Measurements from ENCODE around the gene OR52E2. TPM values are rescaled to one million over a fixed set of nuclear protein-coding genes. Genes with fewer than 3 reads are reported as not detected.
"Not testable (repeated sequence)": the region's sequence is repeated elsewhere in the genome, so short reads cannot be mapped to it uniquely, and the experiment has no call there.

Gene OR52E2
- not detected for polyA plus RNA-seq (ENCODE audit: insufficient read length in 4 of 4)

GRCh38 chr11:5059391-5059790 is at the start of gene OR52E2:
TSS of gene OR52E2 (minus strand) at chr11:5059627. CDS start at chr11:5059627, 0 bp downstream.
- no peak for DNase-seq (ENCODE audit: low read depth in 4 of 4, low spot score in 3 of 4)

- DNase-seq (ENCODE audit: low read depth in 4 of 4, low spot score in 3 of 4) = no peak
These were observed 47.9 kb upstream of the OR52E2 start for GRCh38 chr11:5107285-5107684.

GRCh38 chr11:5103066-5103465 is 43.6 kb upstream of the OR52E2 start:
- no peak for DNase-seq (ENCODE audit: low read depth in 4 of 4, low spot score in 3 of 4)

- no peak for DNase-seq (ENCODE audit: low read depth in 4 of 4, low spot score in 3 of 4)
These were observed 42.8 kb upstream of the OR52E2 start for GRCh38 chr11:5102246-5102645.

- no peak for DNase-seq (ENCODE audit: low read depth in 4 of 4, low spot score in 3 of 4)
These were observed 36.6 kb upstream of the OR52E2 start for GRCh38 chr11:5096011-5096410.

GRCh38 chr11:5092821-5093585 is 33.6 kb upstream of the OR52E2 start:
- no peak for DNase-seq (ENCODE audit: low read depth in 4 of 4, low spot score in 3 of 4)

- no peak for DNase-seq (ENCODE audit: low read depth in 4 of 4, low spot score in 3 of 4)
These were observed 31.2 kb upstream of the OR52E2 start for GRCh38 chr11:5090668-5091067.

- DNase-seq (ENCODE audit: low read depth in 4 of 4, low spot score in 3 of 4) = no peak
These were observed 29.1 kb upstream of the OR52E2 start for GRCh38 chr11:5088556-5088955.

GRCh38 chr11:5083602-5084001 is 24.2 kb upstream of the OR52E2 start:
- no peak for DNase-seq (ENCODE audit: low read depth in 4 of 4, low spot score in 3 of 4)

DNA sequence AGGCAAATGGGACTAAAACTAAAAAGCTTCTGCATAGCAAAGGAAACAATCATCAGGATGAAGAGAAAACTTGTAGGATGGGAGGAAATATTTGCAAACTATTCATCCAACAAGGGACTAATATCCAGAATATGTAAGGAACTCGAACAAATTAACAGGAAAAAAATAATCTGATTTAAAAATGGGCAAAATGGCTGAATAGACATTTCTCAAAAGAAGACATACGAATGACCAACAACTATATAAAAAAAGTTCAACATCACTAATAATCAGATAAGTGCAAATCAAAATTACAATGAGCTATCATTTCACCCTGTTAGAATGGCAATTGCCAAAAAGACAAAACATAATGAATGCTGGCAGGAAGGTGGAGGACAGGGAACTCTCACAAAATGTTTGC is 22.0 kb upstream of the OR52E2 start:
- DNase-seq (ENCODE audit: low read depth in 4 of 4, low spot score in 3 of 4) = no peak

- no peak for DNase-seq (ENCODE audit: low read depth in 4 of 4, low spot score in 3 of 4)
These were observed 12.4 kb upstream of the OR52E2 start for GRCh38 chr11:5071799-5072198.

DNA sequence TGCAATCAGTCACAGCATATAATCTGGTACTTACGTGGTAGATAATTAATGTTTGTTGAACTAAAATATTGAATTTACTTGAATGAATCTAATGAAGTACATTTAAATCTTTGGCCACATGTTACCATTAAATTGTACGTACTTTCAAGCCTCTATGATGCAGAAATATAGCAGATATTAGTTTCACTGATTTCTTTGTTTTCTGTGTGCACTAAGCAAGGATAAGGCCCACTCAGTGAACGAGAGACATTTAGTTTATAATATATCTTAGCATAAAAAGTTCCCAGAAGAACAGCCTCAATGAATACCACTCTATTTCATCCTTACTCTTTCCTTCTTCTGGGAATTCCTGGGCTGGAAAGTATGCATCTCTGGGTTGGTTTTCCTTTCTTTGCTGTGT is 9.8 kb upstream of the OR52E2 start, which contains the start of gene OR52E1:
OR52E1 (plus strand) TSS at position 301 of the 400 bp plus-strand sequence.
- DNase-seq (ENCODE audit: low read depth in 4 of 4, low spot score in 3 of 4) = no peak

DNA sequence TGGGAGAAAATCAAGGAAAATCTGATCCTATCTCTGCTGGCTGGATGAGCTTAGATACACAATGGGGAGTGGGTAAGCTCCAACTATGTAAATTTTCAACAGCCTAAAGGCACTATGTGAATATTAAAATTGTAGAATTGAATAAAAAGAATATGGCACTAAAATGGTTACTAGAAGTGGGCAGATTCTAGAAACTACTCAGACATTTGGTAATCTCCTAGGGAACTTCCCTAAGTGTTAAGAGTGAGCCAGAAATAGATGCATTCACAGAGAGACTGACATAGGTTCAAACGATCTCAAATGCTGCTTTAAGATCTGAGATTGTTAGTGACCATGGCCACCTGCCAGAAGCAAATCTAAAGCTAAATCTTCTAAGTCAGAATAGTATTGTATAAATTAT is 5.6 kb upstream of the OR52E2 start:
- no peak for DNase-seq (ENCODE audit: low read depth in 4 of 4, low spot score in 3 of 4)

GRCh38 chr11:5058679-5059078 is 748 bp downstream of the OR52E2 start:
- DNase-seq (ENCODE audit: low read depth in 4 of 4, low spot score in 3 of 4) = not testable (repeated sequence)

DNA sequence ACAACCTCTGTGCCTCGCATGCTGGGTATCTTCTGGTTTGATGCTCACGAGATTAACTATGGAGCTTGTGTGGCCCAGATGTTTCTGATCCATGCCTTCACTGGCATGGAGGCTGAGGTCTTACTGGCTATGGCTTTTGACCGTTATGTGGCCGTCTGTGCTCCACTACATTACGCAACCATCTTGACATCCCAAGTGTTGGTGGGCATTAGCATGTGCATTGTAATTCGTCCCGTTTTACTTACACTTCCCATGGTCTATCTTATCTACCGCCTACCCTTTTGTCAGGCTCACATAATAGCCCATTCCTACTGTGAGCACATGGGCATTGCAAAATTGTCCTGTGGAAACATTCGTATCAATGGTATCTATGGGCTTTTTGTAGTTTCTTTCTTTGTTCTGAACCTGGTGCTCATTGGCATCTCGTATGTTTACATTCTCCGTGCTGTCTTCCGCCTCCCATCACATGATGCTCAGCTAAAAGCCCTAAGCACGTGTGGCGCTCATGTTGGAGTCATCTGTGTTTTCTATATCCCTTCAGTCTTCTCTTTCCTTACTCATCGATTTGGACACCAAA is 12.6 kb downstream of the OR52E2 start:
- DNase-seq (ENCODE audit: low read depth in 4 of 4, low spot score in 3 of 4) = no peak

DNA sequence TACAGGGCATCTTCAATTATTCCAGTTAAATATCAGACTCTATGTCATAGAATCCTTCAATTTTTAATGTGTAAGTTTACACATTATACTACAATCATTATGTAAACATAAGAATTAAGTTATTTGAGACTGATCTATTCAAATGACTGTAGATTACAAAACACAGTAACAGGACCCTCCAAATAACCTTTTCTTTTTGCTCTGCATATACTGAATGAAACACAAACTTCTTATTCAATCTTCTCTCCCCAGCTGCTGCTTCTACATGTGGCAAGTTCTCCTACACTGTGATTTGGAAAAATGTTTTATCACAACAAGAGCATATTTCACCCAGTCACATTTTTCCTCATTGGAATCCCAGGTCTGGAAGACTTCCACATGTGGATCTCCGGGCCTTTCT is 13.2 kb downstream of the OR52E2 start, which contains the start of gene OR52J3:
OR52J3 (plus strand) TSS at position 301 of the 400 bp plus-strand sequence; CDS start at position 301, 0 bp downstream.
- DNase-seq (ENCODE audit: low read depth in 4 of 4, low spot score in 3 of 4) = no peak

DNA sequence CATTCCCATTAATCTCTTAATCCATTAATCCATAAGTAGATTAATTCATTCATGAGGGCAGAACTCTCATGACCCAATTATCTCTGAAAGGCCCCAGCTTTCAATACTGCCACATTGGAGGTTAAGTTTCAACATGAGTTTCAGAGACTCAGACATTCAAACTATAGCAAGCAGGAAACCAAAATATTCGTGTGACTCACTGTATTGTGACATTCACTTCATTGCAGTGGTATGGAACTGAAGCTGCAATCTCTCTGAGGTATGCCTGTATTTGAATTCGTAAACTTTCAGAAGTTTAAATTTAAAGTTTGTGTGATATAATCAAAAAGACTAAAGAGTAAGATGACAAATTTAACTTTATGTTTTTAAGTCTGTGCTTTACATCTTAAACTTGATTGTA is 16.0 kb downstream of the OR52E2 start:
- DNase-seq (ENCODE audit: low read depth in 4 of 4, low spot score in 3 of 4) = no peak

DNA sequence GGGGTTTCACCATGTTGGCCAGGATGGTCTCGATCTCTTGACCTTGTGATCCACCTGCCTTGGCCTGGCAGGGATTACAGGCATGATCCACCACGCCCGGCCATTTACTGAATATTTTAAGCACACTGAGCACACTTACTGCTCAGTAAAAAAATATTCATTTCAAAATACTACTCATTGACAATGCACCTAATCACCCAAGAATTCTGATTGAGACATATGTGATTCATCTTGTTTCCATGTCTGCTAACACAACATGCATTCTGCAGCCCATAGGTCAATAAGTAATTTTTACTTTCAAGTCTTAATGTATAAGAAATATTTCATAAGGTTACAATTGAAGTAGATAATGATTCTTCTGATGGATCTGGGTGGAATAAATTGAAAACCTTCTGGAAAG is 17.3 kb downstream of the OR52E2 start:
- no peak for DNase-seq (ENCODE audit: low read depth in 4 of 4, low spot score in 3 of 4)

GRCh38 chr11:5040876-5041275 is 18.6 kb downstream of the OR52E2 start:
- DNase-seq (ENCODE audit: low read depth in 4 of 4, low spot score in 3 of 4) = no peak

DNA sequence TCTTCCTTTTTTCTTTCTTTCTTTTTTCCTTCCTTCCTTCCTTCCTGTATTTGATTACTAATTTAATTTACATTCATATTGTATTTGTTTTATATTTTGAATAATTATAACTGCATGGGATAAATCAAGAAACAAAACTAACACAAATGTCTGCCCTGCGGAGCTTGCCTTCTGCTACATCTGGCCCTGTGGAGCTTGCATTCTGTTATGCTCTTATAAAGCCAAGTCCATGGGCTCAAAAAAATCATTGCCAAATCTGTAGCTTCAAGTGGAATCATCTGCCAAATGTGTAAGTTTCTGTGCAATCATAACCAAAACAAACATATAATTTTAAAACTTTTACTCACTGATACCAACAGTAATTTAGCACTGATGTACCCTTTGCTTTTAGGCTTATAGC is 21.1 kb downstream of the OR52E2 start:
- no peak for DNase-seq (ENCODE audit: low read depth in 4 of 4, low spot score in 3 of 4)

DNA sequence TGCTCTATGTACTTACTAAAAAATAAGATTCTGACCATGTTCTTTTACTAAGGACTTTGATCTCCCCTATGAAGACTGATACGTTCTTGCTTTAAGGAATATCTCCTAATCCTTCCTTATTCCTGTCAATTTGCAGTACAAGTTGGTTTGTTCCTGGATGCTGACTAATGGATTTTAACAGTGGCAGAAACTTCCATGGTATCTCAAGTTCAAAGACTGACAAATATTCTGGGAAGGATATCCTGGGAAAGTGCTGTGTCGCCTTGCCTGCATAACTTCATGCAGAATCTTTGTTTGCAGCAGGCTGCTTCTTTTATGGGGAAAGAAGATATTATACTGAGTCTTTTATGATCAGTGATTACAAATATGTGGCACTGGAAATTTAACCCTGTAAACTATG is 21.5 kb downstream of the OR52E2 start:
- no peak for DNase-seq (ENCODE audit: low read depth in 4 of 4, low spot score in 3 of 4)

GRCh38 chr11:5036669-5037068 is 22.8 kb downstream of the OR52E2 start:
- DNase-seq (ENCODE audit: low read depth in 4 of 4, low spot score in 3 of 4) = no peak

All from left renal pelvis (tissue), 4 donors.